KMS-11 (cell line): ENCODE results near the gene MAN2A2.

ENCODE experiments used
- H2AFZ ChIP-seq: fragments of 200-600 bp; sonication (generic); 2 replicates; pipeline ENCODE4 v1.6.1; 2016; ENCODE audit warnings: antibody characterized with exemption, mixed run types, low read depth
- H3K27ac ChIP-seq: fragments of 200-600 bp; sonication (generic); 2 replicates; pipeline ENCODE4 v1.6.1; 2016; ENCODE audit warnings: mild to moderate bottlenecking, mixed run types
- H3K27me3 ChIP-seq: fragments of 200-600 bp; sonication (generic); 2 replicates; pipeline ENCODE4 v1.6.1; 2017; ENCODE audit warnings: mild to moderate bottlenecking, low read depth, mixed run types, moderate library complexity; ENCODE audit not compliant: insufficient read depth
- H3K36me3 ChIP-seq: fragments of 200-600 bp; sonication (generic); 2 replicates; pipeline ENCODE4 v1.6.1; 2017; ENCODE audit warnings: mild to moderate bottlenecking, mixed run types; ENCODE audit not compliant: insufficient read depth
- H3K4me1 ChIP-seq: fragments of 200-600 bp; sonication (generic); 2 replicates; pipeline ENCODE4 v1.6.1; 2016; ENCODE audit warnings: mild to moderate bottlenecking, low read depth, mixed run types; ENCODE audit not compliant: poor library complexity, severe bottlenecking
- H3K4me2 ChIP-seq: fragments of 200-600 bp; sonication (generic); 2 replicates; pipeline ENCODE4 v1.7.0; 2016; ENCODE audit warnings: mild to moderate bottlenecking, mixed run types
- H3K4me3 ChIP-seq: fragments of 200-600 bp; sonication (generic); IDR thresholded peaks from 2 replicates; pipeline ENCODE4 v1.6.1; 2017; ENCODE audit warnings: low read depth, low read length, mixed read lengths; ENCODE audit not compliant: insufficient read depth
- H3K79me2 ChIP-seq: fragments of 200-600 bp; sonication (generic); 2 replicates; pipeline ENCODE4 v1.6.1; 2016; ENCODE audit warnings: low read depth, mixed run types; ENCODE audit not compliant: insufficient read depth
- H3K9ac ChIP-seq: fragments of 200-600 bp; sonication (generic); 2 replicates; pipeline ENCODE4 v1.6.1; 2016; ENCODE audit warnings: mild to moderate bottlenecking, mixed run types
- H4K20me1 ChIP-seq: fragments of 200-600 bp; sonication (generic); 2 replicates; pipeline ENCODE4 v1.6.1; 2016; ENCODE audit warnings: mild to moderate bottlenecking, mixed run types; ENCODE audit not compliant: insufficient read depth
- TF ChIP-seq, protein P1 (sequence below): fragments of 200-600 bp; sonication (generic); conservative IDR thresholded peaks from 2 replicates; pipeline ENCODE4 v1.6.1; 2017; ENCODE audit warnings: low read depth, mild to moderate bottlenecking, antibody characterized with exemption, low read length, moderate library complexity, mixed read lengths

The MAN2A2 gene

DNA sequence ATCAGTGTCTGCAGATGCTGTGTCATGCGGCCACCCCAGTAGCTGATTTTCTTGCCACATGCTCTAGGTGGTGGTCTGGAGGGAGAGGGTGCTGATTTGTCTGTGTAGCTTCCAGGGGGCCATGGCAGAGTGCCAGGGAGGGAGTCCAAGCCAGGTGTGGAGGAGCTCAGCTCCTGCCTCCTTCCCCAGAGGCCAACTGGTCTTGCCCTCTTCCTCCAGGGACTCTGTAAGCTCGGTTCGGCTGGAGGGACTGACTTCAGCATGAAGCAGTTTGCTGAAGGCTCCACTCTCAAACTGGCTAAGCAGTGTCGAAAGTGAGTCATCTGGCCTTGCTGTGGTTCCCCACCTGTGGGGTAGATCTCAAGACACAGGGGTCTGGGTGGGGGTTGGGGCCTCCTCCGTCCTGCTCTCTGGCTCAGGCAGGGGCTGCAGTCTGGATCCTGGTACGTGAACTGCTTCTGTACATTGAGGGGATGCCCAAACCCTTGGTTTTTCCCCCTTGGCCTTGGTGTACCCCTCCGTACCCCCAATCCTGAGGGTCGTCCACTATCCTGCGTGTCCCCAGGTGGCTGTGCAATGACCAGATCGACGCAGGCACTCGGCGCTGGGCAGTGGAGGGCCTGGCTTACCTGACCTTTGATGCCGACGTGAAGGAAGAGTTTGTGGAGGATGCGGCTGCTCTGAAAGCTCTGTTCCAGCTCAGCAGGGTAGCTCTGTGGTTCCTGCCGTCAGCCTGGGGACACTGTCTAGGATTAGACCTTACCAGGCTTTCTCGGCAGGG is 44.7 kb downstream of the MAN2A2 start:
- Histone ChIP-seq H3K9ac (no peak overlapping the region), H3K4me3 (no peak overlapping the region), H3K4me1 (no peaks in the 10 kb centered on the region), H3K4me2 (no peak overlapping the region), H4K20me1 (no peaks in the 10 kb centered on the region), H2AFZ (no peak overlapping the region), H3K27ac (no peak overlapping the region), H3K79me2 (no peaks in the 10 kb centered on the region), H3K27me3 (no peaks in the 10 kb centered on the region), H3K36me3 (no peaks in the 10 kb centered on the region)
- TF ChIP-seq, protein P1, sequence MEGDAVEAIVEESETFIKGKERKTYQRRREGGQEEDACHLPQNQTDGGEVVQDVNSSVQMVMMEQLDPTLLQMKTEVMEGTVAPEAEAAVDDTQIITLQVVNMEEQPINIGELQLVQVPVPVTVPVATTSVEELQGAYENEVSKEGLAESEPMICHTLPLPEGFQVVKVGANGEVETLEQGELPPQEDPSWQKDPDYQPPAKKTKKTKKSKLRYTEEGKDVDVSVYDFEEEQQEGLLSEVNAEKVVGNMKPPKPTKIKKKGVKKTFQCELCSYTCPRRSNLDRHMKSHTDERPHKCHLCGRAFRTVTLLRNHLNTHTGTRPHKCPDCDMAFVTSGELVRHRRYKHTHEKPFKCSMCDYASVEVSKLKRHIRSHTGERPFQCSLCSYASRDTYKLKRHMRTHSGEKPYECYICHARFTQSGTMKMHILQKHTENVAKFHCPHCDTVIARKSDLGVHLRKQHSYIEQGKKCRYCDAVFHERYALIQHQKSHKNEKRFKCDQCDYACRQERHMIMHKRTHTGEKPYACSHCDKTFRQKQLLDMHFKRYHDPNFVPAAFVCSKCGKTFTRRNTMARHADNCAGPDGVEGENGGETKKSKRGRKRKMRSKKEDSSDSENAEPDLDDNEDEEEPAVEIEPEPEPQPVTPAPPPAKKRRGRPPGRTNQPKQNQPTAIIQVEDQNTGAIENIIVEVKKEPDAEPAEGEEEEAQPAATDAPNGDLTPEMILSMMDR, result no peak

DNA sequence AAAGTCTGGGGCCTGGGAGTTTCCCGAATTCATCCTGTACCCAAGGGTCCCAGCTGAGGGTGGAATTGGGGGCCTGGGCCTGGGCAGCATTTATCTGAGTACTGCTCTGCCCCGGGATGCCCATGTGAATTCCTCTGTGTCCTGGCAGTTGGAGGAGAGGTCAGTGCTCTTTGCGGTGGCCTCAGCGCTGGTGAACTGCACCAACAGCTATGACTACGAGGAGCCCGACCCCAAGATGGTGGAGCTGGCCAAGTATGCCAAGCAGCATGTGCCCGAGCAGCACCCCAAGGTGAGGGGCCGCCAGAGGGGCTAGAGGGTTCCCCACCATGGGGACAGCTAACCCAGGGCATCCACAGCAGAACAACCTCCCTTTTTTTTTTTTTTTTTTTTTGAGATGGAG is 45.4 kb downstream of the MAN2A2 start:
- Histone ChIP-seq H4K20me1 (no peaks in the 10 kb centered on the region), H3K4me2 (no peak overlapping the region), H3K36me3 (no peaks in the 10 kb centered on the region), H3K79me2 (no peaks in the 10 kb centered on the region), H3K27ac (no peak overlapping the region), H3K9ac (no peak overlapping the region), H3K4me3 (no peak overlapping the region), H2AFZ (no peak overlapping the region), H3K4me1 (no peaks in the 10 kb centered on the region), H3K27me3 (no peaks in the 10 kb centered on the region)
- TF ChIP-seq, protein P1, result no peak

GRCh38 chr15:90949979-90950675 is 47.0 kb downstream of the MAN2A2 start:
- Histone ChIP-seq H3K79me2 (no peaks in the 10 kb centered on the region), H3K27me3 (no peaks in the 10 kb centered on the region), H4K20me1 (no peaks in the 10 kb centered on the region), H3K4me1 (peaks cover 3% of the 10 kb centered on the region), H3K27ac (no peak overlapping the region), H2AFZ (no peak overlapping the region), H3K9ac (no peak overlapping the region), H3K4me3 (no peak overlapping the region), H3K4me2 (no peak overlapping the region), H3K36me3 (no peaks in the 10 kb centered on the region)
- TF ChIP-seq, protein P1, result no peak

GRCh38 chr15:90950676-90951075 is 47.6 kb downstream of the MAN2A2 start:
- no peak overlapping the region for H3K4me2 ChIP-seq
- H3K27ac ChIP-seq, result no peak overlapping the region
- peaks cover under 1% of the 10 kb centered on the region; the same call in 1 of the 2 replicates for H3K79me2 ChIP-seq
- H3K4me1 ChIP-seq, result peaks cover 3% of the 10 kb centered on the region
- no peak overlapping the region for H3K4me3 ChIP-seq
- no peaks in the 10 kb centered on the region for H3K27me3 ChIP-seq
- TF ChIP-seq, protein P1, result no peak
- no peak overlapping the region for H3K9ac ChIP-seq
- H4K20me1 ChIP-seq, result no peaks in the 10 kb centered on the region
- no peak overlapping the region for H2AFZ ChIP-seq
- no peaks in the 10 kb centered on the region for H3K36me3 ChIP-seq
